C1 segment of cervical spinal cord (tissue), 14 donors: Measurements from ENCODE around the gene SENP2.

Experiments used
- DNase-seq, 14 donors: peaks; one replicate each; lab custom pipeline; 2025; lab: John Stamatoyannopoulos, UW

The SENP2 gene

DNA sequence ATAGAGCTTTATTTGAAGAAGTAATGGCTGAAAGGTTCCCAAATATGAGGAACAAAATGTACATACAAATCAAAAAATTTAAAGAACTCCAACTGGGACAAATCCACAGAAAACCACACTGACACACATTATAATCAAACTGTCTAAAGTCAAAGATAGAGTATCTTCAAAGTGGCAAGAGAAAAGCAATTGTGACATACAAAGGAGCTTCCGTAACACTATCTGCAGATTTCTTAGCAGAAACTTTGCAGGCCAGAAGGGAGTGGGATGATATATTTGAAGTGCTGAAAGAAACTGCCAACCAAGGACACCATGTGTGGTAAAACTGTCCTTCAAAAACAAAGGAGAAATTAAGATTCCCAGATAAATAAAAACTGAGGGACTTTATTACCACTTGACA lies 91.9 kb downstream of the SENP2 start:
- DNase-seq, result no peak

DNA sequence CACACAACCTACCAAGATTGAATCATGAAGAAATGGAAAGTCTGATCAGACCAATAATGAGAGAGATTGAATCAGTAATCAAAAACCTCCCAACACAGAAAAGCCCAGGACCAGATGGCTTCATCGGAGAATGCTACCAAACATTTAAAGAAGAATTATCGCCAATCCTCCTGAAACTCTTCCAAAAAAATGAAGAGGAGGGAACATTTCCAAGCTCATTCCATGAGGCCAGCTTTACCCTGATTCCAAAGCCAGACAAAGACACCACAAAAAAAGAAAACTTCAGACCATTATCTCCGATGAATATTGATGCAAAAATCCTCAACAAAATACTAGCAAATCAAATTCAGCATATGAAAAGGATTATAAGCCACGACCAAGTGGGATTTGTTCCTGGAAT lies 94.1 kb downstream of the SENP2 start:
- DNase-seq, result no peak
